ENCODE measurements around the gene NSMCE3. TPM values are rescaled to one million over a fixed set of nuclear protein-coding genes. Genes with fewer than 3 reads are reported as not detected.

The NSMCE3 gene
- total and polyA plus RNA-seq, 9 of the 15 experiments (the other 6 are each of a cell fraction or from before 2014, with no cell fraction given), result 0.92 to 8.4 (median 5.4) TPM

DNA sequence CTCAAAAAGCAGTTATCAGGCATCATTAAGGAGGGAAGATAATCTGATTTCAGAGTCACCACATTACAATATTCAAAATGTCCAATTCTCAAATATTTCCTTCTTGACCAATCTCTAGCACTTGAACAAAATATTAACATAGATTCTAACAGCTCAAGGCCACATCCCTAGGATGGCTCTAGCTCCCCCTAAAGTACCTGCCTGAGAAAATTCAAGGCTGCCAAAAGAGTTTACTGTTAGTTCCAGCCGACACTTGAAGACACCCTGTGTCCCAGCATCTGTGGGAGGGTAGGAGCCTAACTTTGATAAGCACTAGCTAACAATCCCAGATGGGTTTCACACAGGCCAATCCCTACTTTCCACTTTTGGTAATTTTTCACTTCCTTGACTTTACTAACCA lies 10.4 kb downstream of the NSMCE3 start:
- H3K4me1 ChIP-seq (replicated peaks in 1 of 2; ENCODE audit: control insufficient read depth in 2 of 2, insufficient read depth in 2 of 2, low read length in 2 of 2), result no peaks in the 10 kb centered on the region; a peak in 1 of 5 replicates
- ATAC-seq (peak; percentile 71; the same call in 2 of the 3 replicates), DNase-seq (ENCODE audit: extremely low read depth in 1 of 4, low spot score in 3 of 4) (peak in 1 of 4 experiments; percentile 14), FAIRE-seq (no peak)
- ChIA-PET POLR2A (interaction anchor here (0.8 to 1.2 kb wide), 3 partner anchors 9 to 119 kb away, joined by 3 to 6 read pairs (median 3); no protein-coding TSS in a partner anchor), CTCF (ENCODE audit: low intra/inter-chr PET ratio) (no interaction called here)
- peak in 1 of 2 experiments; percentile 6; a peak in 1 of 4 replicates for TF ChIP-seq RAD21 (CRISPR knock-in tag; conservative IDR thresholded peaks at IDR 0.05 in 1 of 2, IDR thresholded peaks at IDR 0.05 in 1 of 2)
- TF ChIP-seq CTCF (IDR thresholded peaks at IDR 0.05 in 2 of 3, conservative IDR thresholded peaks at IDR 0.05 in 1 of 3; ENCODE audit: insufficient read depth in 2 of 3, low read depth in 1 of 3, low read length in 3 of 3), result peak in 2 of 3 experiments; percentile 20 to 21; a peak in 2 of 6 replicates
- no peak for TF ChIP-seq HINFP (tag; conservative IDR thresholded peaks at IDR 0.05; ENCODE audit: low read depth)
- no peak overlapping the region for H3K9ac ChIP-seq (ENCODE audit: insufficient read depth in 1 of 2, low read depth in 2 of 2, low read length in 2 of 2)
- 0% methylated on average over 1 of the region's 1 CpG for WGBS (ENCODE audit: insufficient coverage, low coverage, missing lambda C conversion rate)
- no peaks in the 10 kb centered on the region for H3K9me3 ChIP-seq (replicated peaks; ENCODE audit: control insufficient read depth, insufficient read depth, low read depth, low read length)
- no peak overlapping the region for H3K4me2 ChIP-seq (ENCODE audit: insufficient read depth, low read length)
- peaks cover 0 to 4% of the 10 kb centered on the region in 2 experiments; a peak in 1 of 5 replicates for H3K27me3 ChIP-seq (ENCODE audit: control insufficient read depth in 2 of 2, insufficient read depth in 2 of 2, low read length in 2 of 2)
- in situ Hi-C loops (cut with MboI), result no loop called here
- no peaks in the 10 kb centered on the region for H4K20me1 ChIP-seq (replicated peaks; ENCODE audit: control insufficient read depth, insufficient read depth, low read length)
- BruUV-seq (replicated peaks), result no TSS peak
- no peak overlapping the region for H3K27ac ChIP-seq (ENCODE audit: extremely low read depth, low read depth, low read length)
- H3K9me1 ChIP-seq (ENCODE audit: control insufficient read depth, insufficient read depth, low read length), result no peaks in the 10 kb centered on the region
- H3K36me3 ChIP-seq (ENCODE audit: control insufficient read depth, insufficient read depth, low read length), result no peaks in the 10 kb centered on the region
- intact Hi-C loops (cut with micrococcal nuclease), result no loop called here
- no peaks in the 10 kb centered on the region for H3K79me2 ChIP-seq (ENCODE audit: control insufficient read depth, insufficient read depth, low read length)
- no peak overlapping the region for H2AFZ ChIP-seq (ENCODE audit: low read depth, low read length)
- no peak overlapping the region for H3K4me3 ChIP-seq

All from K562 (cell line).